Neural progenitor cell (in vitro differentiated cells): ENCODE data around the gene CNTNAP2.

ENCODE experiments used
- CTCF ChIP-seq: fragments of 200-600 bp; sonication (generic); IDR thresholded peaks from 2 replicates; pipeline ENCODE4 v1.5.1; 2017; ENCODE audit warnings: antibody characterized with exemption, mild to moderate bottlenecking
- EZH2 ChIP-seq: fragments of 200-600 bp; sonication (generic); IDR thresholded peaks from 2 replicates; pipeline ENCODE4 v1.6.1; 2017; ENCODE audit warnings: antibody characterized with exemption, mild to moderate bottlenecking, moderate library complexity
- EZH2phosphoT487 ChIP-seq: fragments of 200-600 bp; sonication (generic); IDR thresholded peaks from 2 replicates; pipeline ENCODE4 v1.6.1; 2017; ENCODE audit warnings: antibody characterized with exemption

- TF ChIP-seq CTCF (no peak), EZH2 (no peak), EZH2phosphoT487 (no peak)
Measured at GRCh38 chr7:146138926-146139325, 22.3 kb downstream of the CNTNAP2 start.
